GM18498 (cell line): ENCODE results near the gene P4HA1.

Source experiments
- ATAC-seq: cut with Tn5 transposase; IDR thresholded peaks from one replicate; pipeline ENCODE4 v1.9.1; 2021; ENCODE audit warnings: mild to moderate bottlenecking, moderate library complexity; ENCODE audit not compliant: unreplicated experiment

The P4HA1 gene

DNA sequence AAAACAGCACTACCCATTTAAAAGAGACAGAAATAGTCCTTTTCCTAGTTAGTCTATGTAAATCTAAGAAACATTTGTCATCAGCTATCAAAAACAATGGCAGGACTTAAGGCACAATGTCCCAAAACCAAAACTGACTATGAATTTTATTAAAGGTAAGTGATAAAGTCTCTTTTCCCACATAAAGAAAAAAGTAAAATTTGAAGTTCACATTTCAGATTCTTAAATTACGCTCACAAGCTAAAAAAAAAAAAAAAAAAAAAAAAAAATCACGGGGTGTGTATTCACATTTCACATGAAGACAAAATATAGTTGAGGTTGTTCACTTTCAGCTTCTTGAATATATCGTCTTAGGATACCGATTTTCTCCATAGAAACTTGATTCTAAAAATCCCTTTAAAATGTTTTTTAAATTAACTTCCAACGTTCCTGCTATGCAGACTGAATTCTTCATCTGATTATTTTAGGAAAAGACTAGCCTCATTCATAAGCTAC lies 1.6 kb downstream of the P4HA1 start:
- ATAC-seq: no peak

DNA sequence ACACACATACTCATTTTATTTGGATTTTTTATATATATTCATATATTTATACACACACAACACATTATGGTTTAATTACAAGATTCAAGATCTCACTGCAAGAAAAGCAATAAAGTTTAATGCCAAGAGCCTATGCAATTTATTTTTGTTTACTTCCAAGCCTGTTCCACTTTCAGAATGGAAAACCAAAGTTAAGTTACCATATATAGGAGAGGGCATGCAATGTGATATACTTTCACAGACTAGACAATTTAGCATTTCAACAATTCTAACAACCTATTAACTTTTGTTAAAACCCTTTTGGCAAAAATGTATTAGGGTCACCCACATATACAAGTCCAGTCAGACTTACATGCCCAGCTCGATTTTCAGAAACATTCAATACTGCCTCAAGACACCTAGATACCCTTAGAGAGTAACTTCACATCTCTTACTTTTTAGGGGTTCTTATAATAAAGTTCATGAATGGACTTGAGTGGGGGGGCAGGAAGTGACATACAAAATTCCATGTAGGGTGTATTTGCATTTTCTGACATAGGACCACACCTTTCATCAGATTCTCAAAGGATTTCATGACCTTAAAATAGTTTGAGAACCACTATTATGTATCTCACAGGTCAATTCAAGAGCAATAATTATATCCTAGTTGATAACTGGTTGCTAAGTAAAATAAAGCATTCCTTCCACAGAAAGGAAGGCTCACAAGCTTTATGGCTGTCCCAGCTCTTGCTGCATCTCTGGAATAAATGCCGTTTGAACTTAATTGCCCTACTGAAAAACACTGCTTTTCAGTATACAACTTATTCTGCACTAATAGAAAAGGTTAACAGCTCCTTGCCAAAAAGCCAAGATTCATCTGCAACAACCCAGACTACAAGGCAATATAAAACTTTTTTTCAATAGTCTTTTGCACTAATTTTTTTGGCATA lies 2.5 kb downstream of the P4HA1 start:
- ATAC-seq: no peak

DNA sequence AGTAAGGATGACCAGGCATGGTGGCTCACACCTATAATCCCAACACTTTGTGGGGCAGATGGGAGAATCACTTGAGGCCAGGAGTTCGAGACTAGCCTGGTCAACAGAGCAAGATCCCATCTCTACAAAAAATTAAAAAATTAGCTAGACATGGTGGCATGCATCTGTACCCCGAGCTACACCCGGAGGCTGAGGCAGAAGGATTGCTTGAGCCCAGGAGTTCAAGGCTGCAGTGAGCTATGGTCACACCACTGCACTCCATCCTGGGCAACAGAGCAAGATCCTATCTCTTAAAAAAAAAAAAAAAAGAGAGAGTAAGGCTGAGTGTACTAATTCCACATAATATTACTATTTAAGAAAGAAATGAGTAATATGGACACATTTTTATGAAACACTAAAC lies 3.8 kb downstream of the P4HA1 start:
- ATAC-seq: no peak

DNA sequence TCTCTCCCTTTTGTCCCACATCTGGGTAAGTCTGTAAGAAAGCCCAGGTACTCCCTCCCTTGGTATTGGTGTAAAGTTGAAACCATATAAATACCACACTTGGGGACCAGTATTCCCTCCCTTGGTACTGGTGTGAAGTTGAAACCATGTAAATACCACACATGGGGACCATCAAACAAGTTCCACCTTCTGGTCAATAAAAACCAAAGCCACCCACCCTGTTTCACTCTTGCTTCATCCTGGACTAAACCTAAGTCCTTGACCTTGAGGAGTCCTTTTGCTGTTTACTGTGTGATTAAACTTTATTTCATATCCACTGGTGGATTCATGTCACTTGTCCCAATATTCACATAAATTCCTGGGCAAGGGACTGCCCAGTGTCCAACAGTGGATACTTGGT lies 8.4 kb downstream of the P4HA1 start:
- ATAC-seq: no peak

DNA sequence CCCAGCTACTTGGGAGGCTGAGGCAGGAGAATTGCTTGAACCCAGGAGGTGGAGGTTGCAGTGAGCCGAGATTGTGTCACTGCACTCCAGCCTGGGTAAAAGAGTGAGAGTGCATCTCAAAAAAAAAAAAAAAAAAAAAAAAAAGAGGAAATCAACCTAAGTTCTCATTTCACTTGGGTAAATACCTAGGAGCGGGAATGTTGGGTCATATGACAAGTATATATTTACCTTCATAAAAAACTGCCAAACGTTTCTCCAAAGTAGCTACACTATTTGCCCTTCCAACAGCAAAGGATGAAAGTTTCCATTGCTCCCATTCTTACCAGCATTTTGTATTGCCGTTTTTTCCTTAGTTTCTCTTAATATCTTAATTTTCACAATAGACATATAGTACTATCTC lies 9.8 kb downstream of the P4HA1 start:
- ATAC-seq: no peak

DNA sequence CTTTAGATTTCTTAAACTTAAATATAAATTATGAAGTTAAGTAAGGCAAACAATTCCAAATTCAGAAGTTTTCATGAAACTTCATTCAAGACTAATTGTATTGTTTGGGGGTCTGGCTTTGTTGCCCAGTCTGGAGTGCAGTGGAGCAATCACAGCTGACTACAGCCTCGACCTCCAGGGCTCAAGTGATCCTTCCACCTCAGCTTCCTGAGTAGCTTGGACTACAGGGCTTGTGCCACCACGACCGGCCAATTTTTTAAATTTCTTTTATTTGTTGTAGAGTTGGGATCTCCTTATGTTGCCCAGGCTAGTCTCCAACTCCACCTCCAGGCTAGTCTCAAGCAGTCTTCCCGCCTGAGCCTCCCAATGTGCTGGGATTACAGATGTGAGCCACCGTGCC lies 12.5 kb downstream of the P4HA1 start:
- ATAC-seq: no peak

DNA sequence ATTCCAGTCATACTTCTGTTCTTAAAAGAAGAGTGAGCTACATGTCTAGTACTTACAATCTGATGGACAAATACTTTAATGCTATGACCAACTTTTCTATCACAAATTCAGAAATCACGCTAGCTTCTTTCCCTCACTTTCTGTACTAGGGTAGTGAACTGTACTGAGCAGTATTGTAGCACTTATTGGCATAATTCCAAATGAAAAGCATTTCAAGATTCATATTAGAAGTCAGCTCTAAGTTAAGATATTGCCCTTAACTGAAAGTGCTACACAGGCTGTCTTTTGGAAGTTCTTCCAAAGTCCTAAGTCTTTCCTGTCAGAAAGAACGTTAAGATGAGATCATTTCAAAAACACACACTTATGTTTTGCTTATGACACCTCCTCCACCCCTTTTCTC lies 13.4 kb downstream of the P4HA1 start:
- no peak for ATAC-seq

DNA sequence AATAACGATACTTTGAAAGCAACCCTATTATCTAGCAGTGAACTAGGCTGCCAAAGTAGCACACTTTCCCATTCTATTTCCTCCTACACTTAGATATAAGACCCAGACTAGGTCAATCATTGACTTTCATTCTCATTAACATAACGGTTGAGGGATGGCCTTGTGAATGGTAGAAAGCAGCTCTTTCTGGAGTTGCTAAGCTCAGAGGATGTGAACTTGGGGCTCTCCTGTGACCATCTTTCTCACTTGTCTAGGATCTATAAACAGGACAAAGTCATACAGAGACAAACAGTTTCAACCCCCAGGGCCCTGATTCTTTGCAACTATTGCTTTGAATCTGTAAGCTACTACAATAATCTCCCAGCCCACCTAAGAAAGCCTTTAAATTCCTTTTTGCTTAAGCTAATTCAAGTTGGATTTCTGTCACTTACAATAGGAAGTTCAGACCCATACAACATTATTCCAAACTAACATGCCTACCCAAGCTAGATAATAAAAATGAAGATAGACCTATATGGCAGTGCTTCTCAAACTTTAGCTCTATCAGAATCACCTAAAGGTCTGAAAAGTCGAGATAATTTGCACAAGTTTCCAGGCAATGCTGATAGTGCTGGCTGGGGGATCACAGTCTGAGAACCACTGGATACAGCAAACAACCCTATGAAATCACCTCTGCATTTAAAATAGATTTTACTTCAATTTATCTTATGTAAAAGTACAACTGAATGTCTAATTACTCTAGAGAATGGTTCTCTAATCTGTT lies 16.7 kb downstream of the P4HA1 start:
- peak; percentile 82 for ATAC-seq

DNA sequence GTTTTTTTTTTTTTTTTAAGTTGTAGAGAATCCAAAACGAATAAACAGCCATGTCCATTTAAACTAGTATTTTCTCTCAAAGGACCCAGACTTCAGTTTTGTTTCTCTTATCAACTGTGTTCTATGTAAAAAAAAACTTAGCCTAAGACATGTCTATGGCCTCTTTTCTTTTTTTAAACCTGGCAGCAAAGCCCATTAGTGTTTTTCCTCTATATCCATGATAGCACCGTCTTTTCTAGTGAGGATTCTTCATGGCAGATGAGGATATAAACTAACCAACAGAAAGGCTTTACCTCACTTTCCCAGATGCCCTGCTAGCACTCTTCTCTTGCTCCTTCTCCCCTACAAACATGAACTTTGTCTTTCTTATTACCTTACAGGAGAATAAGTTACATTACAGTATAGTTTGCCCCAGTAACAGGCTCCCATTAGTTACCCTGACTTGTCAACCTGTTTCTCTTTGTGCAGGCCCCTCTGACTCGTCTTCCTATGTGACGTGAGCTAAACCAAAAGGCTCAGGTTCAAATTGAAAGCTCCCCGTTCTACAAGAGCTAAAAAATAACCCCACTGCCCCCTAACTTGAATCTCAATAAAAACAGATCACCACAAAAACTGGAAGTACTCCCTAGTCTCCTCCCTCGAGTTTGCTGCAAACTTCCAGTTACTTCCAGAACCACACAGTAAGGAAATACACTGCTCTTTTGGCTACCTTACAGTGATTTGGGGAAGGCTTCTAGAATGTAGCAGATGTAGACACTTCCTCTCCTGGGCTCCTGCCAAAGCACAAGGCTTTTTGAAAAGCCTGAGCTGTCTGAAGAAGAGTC lies 20.1 kb downstream of the P4HA1 start:
- ATAC-seq: peak; percentile 40

DNA sequence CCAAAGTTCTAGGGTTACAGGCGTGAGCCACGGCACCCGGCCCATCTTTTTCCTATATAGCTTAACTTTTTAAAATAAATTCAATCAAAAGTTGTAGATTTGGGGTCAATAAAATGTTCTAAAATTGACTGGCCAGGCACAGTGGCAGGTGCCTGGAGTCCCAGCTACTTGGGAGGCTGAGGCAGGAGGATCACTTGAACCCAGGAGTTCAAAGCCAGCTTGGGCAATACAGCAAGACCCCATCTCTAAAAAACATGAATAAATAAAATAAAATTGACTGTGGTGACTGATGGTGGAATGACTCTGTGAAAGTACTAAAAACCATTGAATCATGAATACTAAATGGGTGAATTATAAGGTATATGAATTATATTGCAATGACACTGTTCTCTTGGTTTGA lies 20.8 kb downstream of the P4HA1 start:
- ATAC-seq: no peak

DNA sequence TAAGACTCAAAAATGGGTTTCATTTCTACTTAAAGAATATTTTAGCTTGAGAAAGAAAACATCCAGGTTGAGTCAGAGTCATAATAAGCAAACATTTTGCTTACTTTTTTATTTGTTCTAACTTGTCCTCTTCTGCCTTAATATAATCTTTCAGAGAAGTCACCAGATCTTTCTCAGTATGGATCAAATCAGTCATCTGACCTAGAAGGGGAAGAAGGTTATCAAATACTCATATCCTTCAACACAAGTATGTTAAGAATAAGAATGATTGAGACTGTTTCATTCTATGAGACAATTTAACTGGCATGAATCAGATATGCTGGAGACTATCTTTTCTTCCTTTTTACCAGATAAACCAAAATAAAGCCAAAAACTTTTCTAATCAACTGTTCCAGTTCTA lies 23.0 kb downstream of the P4HA1 start:
- no peak for ATAC-seq

DNA sequence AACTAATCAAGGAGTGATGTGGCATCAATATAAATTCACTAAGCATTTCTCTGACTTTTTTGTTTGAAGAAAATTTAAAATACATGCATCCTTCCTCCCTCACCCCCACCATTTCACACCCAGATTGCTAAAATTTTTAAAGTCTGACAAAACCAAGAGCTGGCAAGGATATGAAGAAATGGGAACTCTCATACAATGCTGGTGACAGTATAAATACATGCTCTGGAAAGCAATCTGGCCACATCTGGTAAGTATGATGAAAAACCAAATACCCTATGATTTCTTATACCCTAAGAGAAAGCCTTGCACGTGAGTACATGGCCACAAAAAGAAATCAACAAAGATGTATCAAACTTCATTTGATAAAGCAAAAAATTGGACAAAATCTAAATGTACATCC lies 31.2 kb downstream of the P4HA1 start:
- no peak for ATAC-seq

DNA sequence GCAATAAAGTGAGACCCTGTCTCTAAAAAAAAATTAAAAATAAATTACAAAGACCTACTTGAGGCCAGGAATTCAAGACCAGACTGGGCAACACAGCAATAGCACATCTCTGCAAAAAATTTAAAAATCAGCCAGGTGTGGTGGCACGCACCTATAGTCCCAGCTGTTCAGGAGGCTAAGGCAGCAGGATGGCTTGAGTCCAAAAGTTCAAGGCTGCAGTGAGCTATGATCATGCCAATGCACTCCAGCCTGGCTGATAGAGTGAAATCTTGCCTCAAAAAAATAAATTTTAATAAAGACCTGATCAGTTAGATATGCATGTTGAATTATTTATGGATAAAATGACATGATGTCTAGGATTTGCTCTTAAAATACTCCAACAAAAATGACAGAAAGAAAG lies 34.9 kb downstream of the P4HA1 start:
- no peak for ATAC-seq

DNA sequence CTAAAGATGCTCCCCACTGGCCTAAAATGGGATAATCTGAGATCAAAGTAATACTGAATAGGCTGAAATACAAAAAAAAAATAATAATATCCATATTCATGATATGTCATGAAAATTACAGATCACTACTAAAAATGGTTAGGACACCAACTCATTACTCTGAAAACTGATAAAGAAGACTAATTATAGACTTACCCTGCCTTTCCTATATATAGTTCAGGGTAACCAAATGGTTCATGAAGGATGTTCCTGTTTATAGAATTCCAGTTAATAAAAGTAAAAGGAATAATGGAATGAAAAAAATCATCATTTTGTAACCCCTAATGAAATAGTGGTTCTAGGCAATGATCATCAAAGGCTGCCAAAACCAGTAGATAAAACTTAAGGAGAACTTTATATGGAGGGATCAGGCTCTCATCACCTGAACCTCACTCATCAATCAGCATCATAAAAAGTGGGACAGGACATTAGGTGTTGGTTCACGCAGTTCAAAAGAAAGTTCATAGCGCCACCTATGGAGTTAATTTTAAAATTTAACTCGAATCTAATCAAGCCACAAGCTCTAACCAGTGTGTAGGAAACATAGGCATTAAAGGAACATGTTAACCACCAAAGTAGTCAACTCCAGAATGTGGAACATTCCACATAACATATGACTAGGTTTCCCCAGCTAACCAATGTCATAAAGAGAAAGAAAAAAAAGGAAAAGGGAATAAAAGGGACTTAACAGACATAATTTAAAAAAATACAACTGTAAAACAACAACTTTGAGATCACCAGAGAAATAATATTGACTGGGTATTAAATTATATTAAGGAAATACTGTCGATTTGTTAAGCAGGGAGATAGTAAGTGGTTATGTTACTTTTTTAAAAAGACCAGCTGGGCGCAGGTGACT lies 35.7 kb downstream of the P4HA1 start:
- ATAC-seq: no peak

DNA sequence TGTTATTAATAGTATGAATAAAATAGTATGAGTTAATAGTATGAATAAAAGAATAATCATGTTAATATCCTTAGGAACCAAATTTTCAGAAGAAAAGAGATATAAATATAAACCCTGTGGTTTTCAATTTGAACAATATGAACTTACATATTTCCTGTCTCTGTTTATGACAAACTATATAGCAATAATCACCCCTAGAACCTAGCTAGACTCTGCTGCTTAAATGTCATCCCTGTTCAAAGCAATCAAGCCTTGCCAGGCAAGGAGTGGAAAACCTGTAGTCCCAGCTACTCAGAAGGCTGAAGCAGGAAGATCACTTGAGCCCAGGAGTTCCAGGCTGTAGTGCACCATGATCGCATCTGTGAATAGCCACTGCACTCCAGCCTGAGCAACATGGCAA lies 36.5 kb downstream of the P4HA1 start:
- ATAC-seq: no peak

DNA sequence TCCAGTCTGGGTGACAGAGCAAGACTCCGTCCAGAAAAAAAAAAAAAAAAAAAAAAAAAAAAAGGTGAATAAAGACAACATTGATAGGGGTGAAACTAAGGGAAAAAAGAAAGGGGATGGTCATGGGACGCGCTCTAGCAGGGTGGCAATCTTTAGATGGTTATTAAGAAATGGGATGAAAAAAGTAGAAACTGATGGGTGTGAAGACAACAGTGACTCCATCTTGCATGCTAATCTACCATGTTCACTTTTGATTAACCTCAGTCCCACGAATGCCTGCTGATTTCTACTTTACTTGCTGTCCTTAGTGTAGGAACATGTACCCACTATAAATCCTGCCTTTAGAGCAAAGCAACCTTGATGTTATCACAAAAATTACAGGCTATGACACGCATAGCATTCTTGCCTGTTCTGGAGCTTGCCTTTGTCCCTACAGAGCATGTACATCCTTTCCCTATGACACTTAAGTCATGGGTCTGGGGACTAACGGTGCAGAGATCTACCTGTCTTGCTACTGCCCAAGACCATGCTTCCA lies 38.5 kb downstream of the P4HA1 start:
- ATAC-seq: no peak

DNA sequence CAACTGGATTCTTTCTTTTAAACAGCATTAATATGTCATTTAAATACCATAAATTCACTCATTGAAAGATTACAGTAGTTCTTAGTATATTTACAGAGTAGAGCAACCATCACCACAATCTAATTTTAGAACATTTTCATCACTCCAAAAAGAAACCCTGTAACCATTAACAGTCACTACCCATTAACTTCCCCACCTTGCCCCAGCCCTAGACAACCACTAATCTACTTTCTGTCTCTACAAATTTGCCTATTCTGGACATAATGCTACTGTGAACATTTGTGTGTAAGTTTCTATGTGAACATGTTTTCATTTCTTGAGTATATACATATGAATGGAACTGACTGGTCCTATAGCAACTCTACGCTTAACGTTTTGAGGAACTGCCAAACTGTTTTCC lies 42.4 kb downstream of the P4HA1 start:
- ATAC-seq: peak; percentile 94

DNA sequence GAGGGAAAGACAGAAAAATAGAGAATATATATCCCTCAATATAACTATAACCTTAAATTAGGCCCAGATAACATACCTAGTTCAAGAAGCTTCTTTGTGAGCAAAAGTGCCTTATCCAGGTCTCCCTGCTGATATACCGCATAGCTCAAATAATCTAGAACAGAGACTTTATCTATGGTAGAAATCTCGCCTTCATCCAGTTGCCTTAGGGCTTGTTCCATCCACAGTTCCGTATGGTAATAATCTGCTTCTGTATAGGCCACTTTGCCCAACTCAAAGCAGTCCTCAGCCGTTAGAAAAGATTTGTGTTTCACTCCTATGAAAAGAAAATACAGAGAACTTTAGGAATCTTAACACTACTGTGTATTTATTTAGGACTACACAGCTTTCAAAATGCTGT lies 43.4 kb downstream of the P4HA1 start:
- no peak for ATAC-seq

DNA sequence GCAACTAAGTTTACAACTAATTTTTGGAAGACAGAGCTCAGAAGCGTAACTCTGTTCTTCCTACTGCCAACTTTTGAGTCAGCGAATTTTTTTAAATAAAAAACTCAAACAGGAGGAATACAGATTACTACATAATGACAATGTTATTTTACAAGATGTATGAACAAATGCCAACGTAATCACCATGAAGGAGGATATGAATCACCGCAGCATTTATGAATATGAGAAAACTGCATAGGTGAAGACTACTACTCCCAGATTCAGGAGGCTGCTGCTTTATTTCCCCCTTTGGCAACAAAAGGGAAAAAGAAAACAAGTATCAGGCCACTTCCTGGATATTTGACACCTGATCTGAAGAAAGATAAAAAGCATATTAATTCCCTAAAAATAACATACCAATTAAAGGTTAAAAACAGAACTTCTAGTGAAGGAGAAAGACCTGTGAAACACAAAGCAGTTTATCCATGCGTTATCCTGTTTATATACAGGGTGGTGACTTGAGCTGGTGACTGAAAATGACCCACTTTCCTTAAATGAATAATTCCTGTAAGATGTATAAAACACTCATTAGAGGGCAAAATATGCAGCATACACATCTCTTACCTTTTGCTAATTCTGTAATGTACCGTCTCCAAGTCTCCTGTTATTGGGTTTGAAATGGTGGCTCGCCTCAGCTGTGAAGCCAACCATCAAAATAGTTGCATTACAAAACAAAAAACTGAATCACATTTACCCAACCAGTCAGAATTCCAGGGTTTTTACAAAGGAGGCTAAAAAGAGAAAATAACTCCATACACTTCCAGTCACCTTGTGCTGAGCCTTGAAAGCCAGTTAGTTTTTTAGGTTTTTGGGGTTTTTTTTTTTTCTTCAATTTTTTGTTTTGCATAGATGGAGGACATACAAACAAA lies 52.0 kb downstream of the P4HA1 start:
- ATAC-seq: no peak
